Natural killer cell (primary cell): Measurements from ENCODE around the gene NUP214. TPM values are rescaled to one million over a fixed set of nuclear protein-coding genes. Genes with fewer than 3 reads are reported as not detected.

Experiments
- ATAC-seq, 3 donors: fragments of 150-1000 bp in 2 of 3; fragments of 200-7000 bp in 1 of 3; cut with Tn5 transposase; 1 replicate in 1 of 3; 2 replicates in 2 of 3; pipeline ENCODE4 v1.10.0; 2021; ENCODE audit warnings: mild to moderate bottlenecking in 2 of 3, moderate library complexity in 2 of 3
- DNase-seq, 2 donors: peaks; one replicate each; pipeline versions ENCODE4 v3.0.0 to v3.0.0-alpha.2; 2013 to 2021; ENCODE audit warnings: mixed read lengths in 1 of 2
- H3K27ac ChIP-seq: one replicate; pipeline ENCODE4 v1.5.1; 2013; ENCODE audit warnings: mild to moderate bottlenecking, low read length
- H3K27me3 ChIP-seq: one replicate; pipeline ENCODE4 v1.6.1; 2013; ENCODE audit warnings: low read length; ENCODE audit not compliant: control insufficient read depth, insufficient read depth
- H3K36me3 ChIP-seq: one replicate; pipeline ENCODE4 v1.6.1; 2013; ENCODE audit warnings: low read length; ENCODE audit not compliant: control insufficient read depth, insufficient read depth
- H3K4me1 ChIP-seq: one replicate; pipeline ENCODE4 v1.6.1; 2013; ENCODE audit warnings: low read length; ENCODE audit not compliant: control insufficient read depth, insufficient read depth
- H3K4me3 ChIP-seq: one replicate; pipeline ENCODE4 v1.5.1; 2013; ENCODE audit warnings: low read length
- H3K9me3 ChIP-seq: one replicate; pipeline ENCODE4 v1.6.1; 2013; ENCODE audit warnings: low read length; ENCODE audit not compliant: control insufficient read depth, insufficient read depth
- H3K27ac Mint-ChIP-seq, 2 donors: one replicate each; pipeline ENCODE4 v1.8.0; 2022; ENCODE audit warnings: mild to moderate bottlenecking in 2 of 2, mixed read lengths in 2 of 2, moderate library complexity in 1 of 2
- H3K27me3 Mint-ChIP-seq, 2 donors: one replicate each; pipeline ENCODE4 v1.8.0; 2022; ENCODE audit warnings: low read depth in 2 of 2, mixed read lengths in 2 of 2
- H3K36me3 Mint-ChIP-seq: one replicate; pipeline ENCODE4 v1.8.0; 2022; ENCODE audit warnings: mixed read lengths
- H3K4me1 Mint-ChIP-seq, 2 donors: one replicate each; pipeline ENCODE4 v1.8.0; 2022; ENCODE audit warnings: mixed read lengths in 2 of 2
- H3K4me3 Mint-ChIP-seq: one replicate; pipeline ENCODE4 v1.8.0; 2022; ENCODE audit warnings: mild to moderate bottlenecking, moderate library complexity, mixed read lengths
- H3K9me3 Mint-ChIP-seq, 2 donors: one replicate each; pipeline ENCODE4 v1.8.0; 2022; ENCODE audit warnings: mixed read lengths in 2 of 2
- CTCF ChIP-seq: fragments of 200-600 bp; IDR thresholded peaks from one replicate; pipeline ENCODE4 v1.8.0; 2022; ENCODE audit warnings: antibody characterized with exemption
- WGBS: methylation state at CpG from one replicate; pipeline ENCODE4 v1.1.7; 2013; ENCODE audit warnings: missing lambda C conversion rate; ENCODE audit not compliant: insufficient coverage; 5-methylcytosine and 5-hydroxymethylcytosine counted together
- intact Hi-C: fragments of 100-400 bp; cut with micrococcal nuclease; formaldehyde crosslinking; loops from one replicate; pipeline ENCODE4 v1.14.2; 2022
- total RNA-seq, 4 donors: library from RNA; stranded (reverse); fragments of 120-200 nt in 1 of 4; gene quantifications; one replicate each; pipeline versions ENCODE4 v1.2.3 to v1.2.4, GENCODE V29; 2013 to 2022

Gene NUP214
- total RNA-seq, 3 donors from 2014 or later (not counting 1 experiment from before 2014, with no cell fraction given) = 125 to 133 (median 132) TPM

- no peaks in the 10 kb centered on the region for H3K27me3 ChIP-seq
- 98% methylated on average over 7 of the region's 7 CpGs for WGBS
- intact Hi-C loops = no loop called here
- H3K4me3 ChIP-seq = no peak overlapping the region
- no peak overlapping the region for H3K27ac ChIP-seq
- no peaks in the 10 kb centered on the region for H3K9me3 ChIP-seq
- TF ChIP-seq CTCF = no peak
- Mint-ChIP-seq H3K4me1 (peaks cover 5 to 6% of the 10 kb centered on the region in 2 donors), H3K4me3 (no peak overlapping the region), H3K27me3 (no peaks in the 10 kb centered on the region), H3K9me3 (no peaks in the 10 kb centered on the region), H3K27ac (no peak overlapping the region), H3K36me3 (no peaks in the 10 kb centered on the region)
- ATAC-seq = no peak
- peaks cover 34% of the 10 kb centered on the region for H3K36me3 ChIP-seq
- H3K4me1 ChIP-seq = no peaks in the 10 kb centered on the region
- DNase-seq = no peak
These were observed 44.3 kb downstream of the NUP214 start for GRCh38 chr9:131169563-131170240.

DNA sequence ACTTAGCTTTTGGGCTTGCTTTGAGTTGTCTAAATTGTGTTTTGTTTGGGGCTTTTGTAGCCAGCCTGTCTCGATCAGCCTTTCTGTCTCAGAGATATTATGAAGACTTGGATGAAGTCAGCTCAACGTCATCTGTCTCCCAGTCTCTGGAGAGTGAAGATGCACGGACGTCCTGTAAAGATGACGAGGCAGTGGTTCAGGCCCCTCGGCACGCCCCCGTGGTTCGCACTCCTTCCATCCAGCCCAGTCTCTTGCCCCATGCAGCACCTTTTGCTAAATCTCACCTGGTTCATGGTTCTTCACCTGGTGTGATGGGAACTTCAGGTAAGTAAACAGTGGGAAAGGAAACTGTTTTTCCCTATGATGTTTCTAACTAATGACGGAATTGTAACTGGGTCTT lies 48.6 kb downstream of the NUP214 start:
- H3K36me3 ChIP-seq = peaks cover 51% of the 10 kb centered on the region
- no peak for TF ChIP-seq CTCF
- H3K36me3 Mint-ChIP-seq = peaks cover 15% of the 10 kb centered on the region
- 94% methylated on average over 9 of the region's 10 CpGs for WGBS
- intact Hi-C loops = no loop called here
- no peak overlapping the region for H3K27ac ChIP-seq
- H3K27me3 ChIP-seq = no peaks in the 10 kb centered on the region
- H3K4me3 Mint-ChIP-seq = no peak overlapping the region
- no peaks in the 10 kb centered on the region for H3K9me3 Mint-ChIP-seq
- peaks cover 10 to 15% of the 10 kb centered on the region in 2 donors for H3K4me1 Mint-ChIP-seq
- no peaks in the 10 kb centered on the region for H3K4me1 ChIP-seq
- H3K27me3 Mint-ChIP-seq = no peaks in the 10 kb centered on the region
- DNase-seq (no peak), ATAC-seq (no peak)
- H3K9me3 ChIP-seq = no peaks in the 10 kb centered on the region
- no peak overlapping the region for H3K27ac Mint-ChIP-seq
- no peak overlapping the region for H3K4me3 ChIP-seq

GRCh38 chr9:131174681-131175239 lies 49.4 kb downstream of the NUP214 start:
- H3K36me3 Mint-ChIP-seq = peaks cover 15% of the 10 kb centered on the region
- no peak overlapping the region for H3K27ac ChIP-seq
- H3K4me3 Mint-ChIP-seq = no peak overlapping the region
- intact Hi-C loops = no loop called here
- H3K27me3 Mint-ChIP-seq = no peaks in the 10 kb centered on the region
- H3K36me3 ChIP-seq = peaks cover 56% of the 10 kb centered on the region
- H3K4me1 Mint-ChIP-seq = peaks cover 12 to 14% of the 10 kb centered on the region in 2 donors
- H3K4me3 ChIP-seq = no peak overlapping the region
- no peaks in the 10 kb centered on the region for H3K9me3 ChIP-seq
- WGBS = 100% methylated on average over 1 of the region's 1 CpG
- H3K27me3 ChIP-seq = no peaks in the 10 kb centered on the region
- no peaks in the 10 kb centered on the region for H3K9me3 Mint-ChIP-seq
- no peak overlapping the region for H3K27ac Mint-ChIP-seq
- DNase-seq (no peak), ATAC-seq (no peak)
- H3K4me1 ChIP-seq = peaks cover 5% of the 10 kb centered on the region
- no peak for TF ChIP-seq CTCF
